Right lobe of liver (tissue), 6 donors: Measurements from ENCODE around the gene ID1. TPM values are rescaled to one million over a fixed set of nuclear protein-coding genes. Genes with fewer than 3 reads are reported as not detected.

ENCODE experiments used
- ATAC-seq, 4 donors: fragments of 200-7000 bp; cut with Tn5 transposase; one replicate each; pipeline ENCODE4 v1.9.1; 2020; ENCODE audit warnings: mild to moderate bottlenecking in 4 of 4, moderate library complexity in 4 of 4
- DNase-seq, 3 donors: peaks; one replicate each; pipeline ENCODE4 v3.0.0-alpha.2; 2020
- H3K27ac ChIP-seq, 3 donors: fragments of 200-600 bp; one replicate each; pipeline ENCODE4 v1.8.0; 2022
- H3K27me3 ChIP-seq, 2 donors: fragments of 200-600 bp; one replicate each; pipeline ENCODE4 v1.8.0; 2022
- H3K36me3 ChIP-seq, 4 donors: fragments of 200-600 bp; sonication (generic) in 1 of 4; one replicate each; pipeline versions ENCODE4 v1.5.1 to v1.8.0; 2017 to 2022; ENCODE audit warnings: control low read depth in 1 of 4
- H3K4me1 ChIP-seq, 4 donors: fragments of 200-600 bp; sonication (generic) in 1 of 4; one replicate each; pipeline versions ENCODE4 v1.5.1 to v1.8.0; 2017 to 2022; ENCODE audit warnings: control low read depth in 1 of 4
- H3K4me3 ChIP-seq, 3 donors: fragments of 200-600 bp; one replicate each; pipeline ENCODE4 v1.8.0; 2022
- H3K9me3 ChIP-seq, 4 donors: fragments of 200-600 bp; sonication (generic) in 1 of 4; one replicate each; pipeline versions ENCODE4 v1.5.1 to v1.8.0; 2017 to 2022; ENCODE audit warnings: control low read depth in 1 of 4
- POLR2A ChIP-seq: fragments of 450-650 bp; IDR thresholded peaks from one replicate; pipeline ENCODE4 v1.6.1; 2017; ENCODE audit warnings: antibody characterized with exemption, mild to moderate bottlenecking
- WGBS: methylation state at CpG from one replicate; pipeline ENCODE4 v1.1.6; 2018; ENCODE audit warnings: low coverage, low lambda C conversion rate; ENCODE audit not compliant: insufficient coverage; ENCODE audit errors: missing lambda C conversion rate; 5-methylcytosine and 5-hydroxymethylcytosine counted together
- intact Hi-C, 2 donors: fragments of 100-400 bp; cut with DNase I; formaldehyde crosslinking; loops; one replicate each; pipeline versions ENCODE4 v1.11.2 to v1.14.1; 2022
- total RNA-seq, 6 experiments: library from RNA; depleted of rRNA in 2 of 6; stranded (reverse); fragments of >200 nt in 2 of 6; fragmentation: NEBNext Ultra II Directional in 3 of 6; extraction: Animal tissue kit (Norgen Biotek cat#: 25700) in 3 of 6; gene quantifications; one replicate each; pipeline versions ENCODE4 v1.1.0 to v1.2.4, GENCODE V29; 2016 to 2023
- TF ChIP-seq, protein P1 (sequence below), 4 donors: fragments of 200-600 bp in 3 of 4; fragments of 450-650 bp in 1 of 4; IDR thresholded peaks; one replicate each; pipeline versions ENCODE4 v1.5.1 to v1.8.0; 2016 to 2022; ENCODE audit warnings: antibody characterized with exemption in 4 of 4, mild to moderate bottlenecking in 2 of 4
- donor health status: DM: no; HTN: yes; CAD: no.
- donor health status: DM: no; HTN: no; CAD: no.
- donor health status: DM: no; HTN: no; CAD: no.
- donor health status: DM: no; HTN: yes; CAD: no.
- donor health status: DM: no; HTN: yes; CAD: no.

Gene ID1
- total RNA-seq, 6 experiments from 2014 or later = 12.9 to 300 (median 35.0) TPM

DNA sequence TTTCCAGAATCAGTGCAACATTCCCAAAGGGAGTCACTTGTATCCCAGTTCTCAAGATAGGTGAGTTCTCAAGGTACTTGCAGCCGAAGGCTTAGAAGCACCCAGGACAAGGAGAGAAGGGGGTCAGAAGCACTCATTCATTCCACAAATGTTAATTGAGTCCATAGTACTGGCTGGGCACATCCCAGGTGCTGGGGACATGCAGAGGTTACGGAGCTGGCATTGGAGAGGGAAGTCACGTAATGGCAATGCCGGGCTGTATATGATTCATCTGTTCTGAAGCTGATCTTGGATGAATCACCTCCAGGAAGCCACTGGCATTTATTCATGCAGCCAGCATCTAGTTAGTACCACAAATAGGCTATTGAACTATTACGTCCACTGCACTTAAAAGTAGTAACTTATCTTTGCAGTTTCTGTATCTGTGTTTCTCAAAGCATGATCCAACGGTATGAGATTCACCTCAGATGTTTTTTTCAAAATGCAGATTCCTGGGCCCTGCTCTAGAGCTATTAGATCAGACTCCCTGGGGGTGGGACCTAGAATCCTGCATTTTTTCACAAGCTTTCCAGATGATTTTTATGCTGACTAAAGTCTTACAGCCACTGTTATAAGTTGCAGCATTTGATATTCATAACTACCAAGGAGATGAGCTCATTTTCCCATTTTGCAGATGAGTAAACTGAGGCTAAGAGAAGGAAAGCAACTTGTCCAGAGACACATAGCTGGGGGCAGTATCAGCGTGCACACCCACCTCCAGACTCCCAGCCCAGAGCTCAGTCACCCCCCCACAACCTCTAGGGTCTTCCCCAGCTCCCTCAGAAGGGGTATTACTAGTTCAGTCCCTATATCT, 44.1 kb upstream of the ID1 start:
- DNase-seq (no peak), ATAC-seq (peak in 1 of 4 donors; percentile 47)
- intact Hi-C loops = no loop called here
- Histone ChIP-seq H3K4me3 (no peak overlapping the region), H3K4me1 (peaks cover 0 to 10% (median 0%) of the 10 kb centered on the region in 4 donors), H3K36me3 (peaks cover 0 to 42% (median 18%) of the 10 kb centered on the region in 4 donors), H3K27ac (no peak overlapping the region), H3K9me3 (no peaks in the 10 kb centered on the region), H3K27me3 (no peaks in the 10 kb centered on the region)
- TF ChIP-seq, protein P1, sequence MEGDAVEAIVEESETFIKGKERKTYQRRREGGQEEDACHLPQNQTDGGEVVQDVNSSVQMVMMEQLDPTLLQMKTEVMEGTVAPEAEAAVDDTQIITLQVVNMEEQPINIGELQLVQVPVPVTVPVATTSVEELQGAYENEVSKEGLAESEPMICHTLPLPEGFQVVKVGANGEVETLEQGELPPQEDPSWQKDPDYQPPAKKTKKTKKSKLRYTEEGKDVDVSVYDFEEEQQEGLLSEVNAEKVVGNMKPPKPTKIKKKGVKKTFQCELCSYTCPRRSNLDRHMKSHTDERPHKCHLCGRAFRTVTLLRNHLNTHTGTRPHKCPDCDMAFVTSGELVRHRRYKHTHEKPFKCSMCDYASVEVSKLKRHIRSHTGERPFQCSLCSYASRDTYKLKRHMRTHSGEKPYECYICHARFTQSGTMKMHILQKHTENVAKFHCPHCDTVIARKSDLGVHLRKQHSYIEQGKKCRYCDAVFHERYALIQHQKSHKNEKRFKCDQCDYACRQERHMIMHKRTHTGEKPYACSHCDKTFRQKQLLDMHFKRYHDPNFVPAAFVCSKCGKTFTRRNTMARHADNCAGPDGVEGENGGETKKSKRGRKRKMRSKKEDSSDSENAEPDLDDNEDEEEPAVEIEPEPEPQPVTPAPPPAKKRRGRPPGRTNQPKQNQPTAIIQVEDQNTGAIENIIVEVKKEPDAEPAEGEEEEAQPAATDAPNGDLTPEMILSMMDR (IDR thresholded peaks at IDR 0.05) = no peak
- TF ChIP-seq POLR2A = no peak
- WGBS = 67% methylated on average over 5 of the region's 7 CpGs

DNA sequence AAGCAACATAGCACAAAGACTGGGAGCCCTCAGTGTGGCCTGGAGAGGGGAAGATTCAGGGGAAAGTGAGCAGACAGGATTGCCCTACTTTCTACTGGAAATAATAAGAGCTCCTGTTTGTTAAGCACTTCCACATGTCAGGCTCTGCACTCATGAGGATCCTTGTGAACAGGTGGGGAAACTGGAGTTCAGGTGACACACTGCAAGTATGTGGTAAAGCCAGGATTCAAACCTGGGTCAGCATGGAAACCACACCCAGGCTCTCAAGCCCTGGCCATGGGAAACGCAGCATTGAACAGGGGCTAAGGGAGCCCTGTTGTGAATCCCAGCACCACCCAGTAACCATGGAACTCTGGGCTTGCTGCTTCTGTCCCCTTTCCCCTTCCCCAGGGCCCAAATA, 42.8 kb upstream of the ID1 start:
- no peak for ATAC-seq
- Histone ChIP-seq H3K27me3 (no peaks in the 10 kb centered on the region), H3K9me3 (no peaks in the 10 kb centered on the region), H3K4me3 (no peak overlapping the region), H3K27ac (no peak overlapping the region), H3K36me3 (peaks cover 0 to 42% (median 16%) of the 10 kb centered on the region in 4 donors), H3K4me1 (peaks cover 0 to 10% (median 0%) of the 10 kb centered on the region in 4 donors)
- no peak for DNase-seq
- no peak for TF ChIP-seq POLR2A
- TF ChIP-seq, protein P1 (IDR thresholded peaks at IDR 0.05) = no peak
- no CpG with 5 or more reads among the region's 1 CpG for WGBS
- intact Hi-C loops = no loop called here

DNA sequence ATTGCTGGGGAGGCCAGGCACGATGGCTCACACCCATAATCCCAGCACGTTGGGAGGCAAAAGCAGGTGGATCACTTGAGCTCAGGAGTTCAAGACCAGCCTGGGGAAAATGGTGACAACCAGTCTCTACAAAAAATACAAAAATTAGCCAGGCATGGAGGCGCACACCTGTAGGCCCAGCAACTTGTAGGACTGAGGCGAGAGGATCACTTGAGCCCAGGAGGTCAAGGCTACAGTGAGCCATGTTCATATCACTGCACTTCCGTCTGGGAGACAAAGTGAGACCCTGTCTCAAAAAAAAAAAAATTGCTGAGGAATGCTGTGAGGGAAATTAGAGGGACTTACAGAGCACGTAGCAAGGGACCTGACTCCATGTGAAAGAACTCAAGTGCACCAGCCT, 40.8 kb upstream of the ID1 start:
- Histone ChIP-seq H3K4me1 (peaks cover 0 to 18% (median 5%) of the 10 kb centered on the region in 4 donors), H3K27ac (no peak overlapping the region), H3K27me3 (no peaks in the 10 kb centered on the region), H3K4me3 (no peak overlapping the region), H3K36me3 (peaks cover 0 to 42% (median 16%) of the 10 kb centered on the region in 4 donors), H3K9me3 (no peaks in the 10 kb centered on the region)
- DNase-seq = no peak
- intact Hi-C loops = no loop called here
- ATAC-seq = no peak
- 79% methylated on average over 6 of the region's 6 CpGs for WGBS
- TF ChIP-seq POLR2A = no peak
- TF ChIP-seq, protein P1 (IDR thresholded peaks at IDR 0.05) = no peak

DNA sequence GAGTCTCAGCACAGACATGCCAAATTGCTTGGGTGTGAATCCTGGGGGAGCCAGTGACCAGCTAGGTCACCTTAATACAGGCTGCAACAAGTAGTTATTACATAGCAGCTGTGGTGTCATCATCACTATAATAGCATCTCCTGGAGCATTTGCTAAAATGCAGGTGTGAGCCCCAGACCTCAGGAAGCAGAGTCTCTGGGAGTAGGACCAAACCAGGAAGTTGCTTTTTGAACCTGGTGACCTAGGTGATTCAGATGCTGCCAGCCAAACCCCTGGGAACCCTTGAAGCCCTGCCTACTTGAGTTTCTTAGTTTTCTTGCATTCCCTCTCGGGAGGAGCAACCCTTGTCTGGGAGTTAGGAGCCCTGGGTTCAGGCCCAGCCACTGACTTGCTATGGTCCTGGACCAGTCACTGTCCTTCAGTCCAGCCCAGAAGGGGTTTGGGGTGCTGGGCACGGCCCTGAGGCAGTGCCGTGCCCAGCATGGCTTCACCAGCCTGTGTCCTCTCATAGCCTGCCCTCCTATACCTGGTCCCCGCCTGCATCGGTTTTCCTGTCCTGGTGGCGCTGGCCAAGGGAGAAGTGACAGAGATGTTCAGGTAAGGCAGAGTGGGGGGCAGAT, 39.3 kb upstream of the ID1 start:
- H3K4me1 ChIP-seq = peaks cover 0 to 23% (median 10%) of the 10 kb centered on the region in 4 donors
- no peak for DNase-seq
- 80% methylated on average over 1 of the region's 6 CpGs for WGBS
- no peak for TF ChIP-seq POLR2A
- TF ChIP-seq, protein P1 (IDR thresholded peaks at IDR 0.05) = no peak
- H3K36me3 ChIP-seq = peaks cover 0 to 37% (median 16%) of the 10 kb centered on the region in 4 donors
- H3K27ac ChIP-seq = no peak overlapping the region
- intact Hi-C loops = loop anchor here in 1 of 2 donors (5.0 kb wide), 1 partner anchor 46 kb away; no protein-coding TSS in a partner anchor
- ATAC-seq = no peak
- no peaks in the 10 kb centered on the region for H3K9me3 ChIP-seq
- H3K4me3 ChIP-seq = no peak overlapping the region
- no peaks in the 10 kb centered on the region for H3K27me3 ChIP-seq
